H9 (cell line): ENCODE results near the gene MED27. TPM values are rescaled to one million over a fixed set of nuclear protein-coding genes. Genes with fewer than 3 reads are reported as not detected.

Experiments used
- DNase-seq: peaks from one replicate; pipeline ENCODE4 v3.0.0-alpha.2; 2017
- H2AFZ ChIP-seq: one replicate; pipeline ENCODE4 v1.6.1; 2013; ENCODE audit warnings: mild to moderate bottlenecking, low read length, control low read depth, moderate library complexity
- H2AK5ac ChIP-seq: 2 replicates; pipeline ENCODE4 v1.6.1; 2013; ENCODE audit warnings: low read length, control low read depth, mixed read lengths; ENCODE audit not compliant: insufficient read length
- H2BK120ac ChIP-seq: one replicate; pipeline ENCODE4 v1.6.1; 2013; ENCODE audit warnings: low read depth, mild to moderate bottlenecking, low read length, control low read depth, inconsistent platforms; ENCODE audit not compliant: poor library complexity, severe bottlenecking
- H2BK12ac ChIP-seq: 2 replicates; pipeline ENCODE4 v1.6.1; 2013; ENCODE audit warnings: low read length, control low read depth, mixed read lengths, low read depth; ENCODE audit not compliant: insufficient read length
- H2BK15ac ChIP-seq: 2 replicates; pipeline ENCODE4 v1.6.1; 2013; ENCODE audit warnings: low read depth, low read length, control low read depth
- H2BK20ac ChIP-seq: one replicate; pipeline ENCODE4 v1.6.1; 2013; ENCODE audit warnings: low read depth, mild to moderate bottlenecking, low read length, control low read depth, inconsistent platforms; ENCODE audit not compliant: poor library complexity, severe bottlenecking
- H2BK5ac ChIP-seq: 2 replicates; pipeline ENCODE4 v1.6.1; 2013; ENCODE audit warnings: low read length, control low read depth, mixed read lengths; ENCODE audit not compliant: insufficient read length
- H3K14ac ChIP-seq: 2 replicates; pipeline ENCODE4 v1.6.1; 2013; ENCODE audit warnings: low read length, control low read depth; ENCODE audit not compliant: insufficient read depth
- H3K18ac ChIP-seq: 2 replicates; pipeline ENCODE4 v1.6.1; 2013; ENCODE audit warnings: low read depth, mild to moderate bottlenecking, mixed read lengths, low read length, control low read depth; ENCODE audit not compliant: insufficient read length
- H3K23ac ChIP-seq: 2 replicates; pipeline ENCODE4 v1.6.1; 2013; ENCODE audit warnings: low read length, control low read depth, mixed read lengths, low read depth; ENCODE audit not compliant: insufficient read length
- H3K23me2 ChIP-seq: 2 replicates; pipeline ENCODE4 v1.6.1; 2013; ENCODE audit warnings: low read depth, mild to moderate bottlenecking, mixed read lengths, low read length, control low read depth; ENCODE audit not compliant: insufficient read length, poor library complexity, severe bottlenecking
- H3K27ac ChIP-seq: 2 replicates; pipeline ENCODE4 v1.5.1; 2013; ENCODE audit warnings: low read length, control low read depth, mixed read lengths, low read depth; ENCODE audit not compliant: insufficient read length
- H3K27me3 ChIP-seq: 2 replicates; pipeline ENCODE4 v1.6.1; 2013; ENCODE audit warnings: low read length, control low read depth, inconsistent platforms; ENCODE audit not compliant: insufficient read depth
- H3K4ac ChIP-seq: 2 replicates; pipeline ENCODE4 v1.6.1; 2013; ENCODE audit warnings: low read depth, mild to moderate bottlenecking, control low read depth, inconsistent platforms, low read length, moderate library complexity
- H3K4me1 ChIP-seq: 2 replicates; pipeline ENCODE4 v1.6.1; 2013; ENCODE audit warnings: low read length, control low read depth, inconsistent platforms; ENCODE audit not compliant: insufficient read depth
- H3K4me2 ChIP-seq: 2 replicates; pipeline ENCODE4 v1.6.1; 2013; ENCODE audit warnings: low read length, control low read depth, mixed read lengths; ENCODE audit not compliant: insufficient read length, insufficient read depth
- H3K56ac ChIP-seq: 2 replicates; pipeline ENCODE4 v1.6.1; 2013; ENCODE audit warnings: low read depth, mild to moderate bottlenecking, mixed read lengths, low read length, control low read depth; ENCODE audit not compliant: insufficient read length
- H3K79me1 ChIP-seq: 2 replicates; pipeline ENCODE4 v1.6.1; 2013; ENCODE audit warnings: low read depth, mild to moderate bottlenecking, moderate library complexity, low read length, control low read depth, inconsistent platforms; ENCODE audit not compliant: insufficient read depth, poor library complexity, severe bottlenecking
- H3K79me2 ChIP-seq: 2 replicates; pipeline ENCODE4 v1.6.1; 2013; ENCODE audit warnings: low read length, control low read depth, inconsistent platforms; ENCODE audit not compliant: insufficient read depth
- H3K9ac ChIP-seq: 2 replicates; pipeline ENCODE4 v1.6.1; 2013; ENCODE audit warnings: low read length, control low read depth, mixed read lengths; ENCODE audit not compliant: insufficient read length; ENCODE audit errors: extremely low read depth
- H3K9me3 ChIP-seq: one replicate; pipeline ENCODE4 v1.6.1; 2013; ENCODE audit warnings: low read depth, low read length, inconsistent platforms; ENCODE audit not compliant: control insufficient read depth
- H3T11ph ChIP-seq: one replicate; pipeline ENCODE4 v1.6.1; 2013; ENCODE audit warnings: mild to moderate bottlenecking, low read length, control low read depth, inconsistent platforms
- H4K20me1 ChIP-seq: one replicate; pipeline ENCODE4 v1.6.1; 2013; ENCODE audit not compliant: control insufficient read depth, insufficient read length, insufficient read depth
- H4K5ac ChIP-seq: 2 replicates; pipeline ENCODE4 v1.6.1; 2013; ENCODE audit warnings: low read depth, mild to moderate bottlenecking, mixed read lengths, low read length, control low read depth; ENCODE audit not compliant: insufficient read length
- H4K8ac ChIP-seq: replicated peaks from 2 replicates; pipeline ENCODE4 v1.6.1; 2013; ENCODE audit warnings: low read length, control low read depth, mixed read lengths, low read depth; ENCODE audit not compliant: insufficient read length
- H4K91ac ChIP-seq: 2 replicates; pipeline ENCODE4 v1.6.1; 2013; ENCODE audit warnings: low read depth, mild to moderate bottlenecking, moderate library complexity, mixed read lengths, low read length, control low read depth; ENCODE audit not compliant: insufficient read length
- H3K27ac Mint-ChIP-seq, 3 experiments: 2 replicates in 2 of 3; 3 replicates in 1 of 3; pipeline ENCODE4 v1.8.0; 2020 to 2021; ENCODE audit warnings: mixed read lengths in 3 of 3, mild to moderate bottlenecking in 1 of 3, moderate library complexity in 1 of 3
- H3K27me3 Mint-ChIP-seq: 2 replicates; pipeline ENCODE4 v1.8.0; 2021; ENCODE audit warnings: low read depth, mild to moderate bottlenecking, moderate library complexity, mixed read lengths
- H3K36me3 Mint-ChIP-seq, 3 experiments: 2 replicates in 2 of 3; 3 replicates in 1 of 3; pipeline ENCODE4 v1.8.0; 2020 to 2021; ENCODE audit warnings: low read depth in 3 of 3, mixed read lengths in 3 of 3; ENCODE audit not compliant: insufficient read depth in 1 of 3
- H3K4me1 Mint-ChIP-seq, 2 experiments: 2 replicates each; pipeline ENCODE4 v1.8.0; 2020; ENCODE audit warnings: mixed read lengths in 2 of 2
- H3K4me3 Mint-ChIP-seq, 2 experiments: 2 replicates in 1 of 2; 3 replicates in 1 of 2; pipeline ENCODE4 v1.8.0; 2020 to 2021; ENCODE audit warnings: mild to moderate bottlenecking in 2 of 2, mixed read lengths in 2 of 2, moderate library complexity in 1 of 2
- H3K9me3 Mint-ChIP-seq, 2 experiments: 2 replicates in 1 of 2; 3 replicates in 1 of 2; pipeline ENCODE4 v1.8.0; 2020; ENCODE audit warnings: mild to moderate bottlenecking in 2 of 2, mixed read lengths in 2 of 2, moderate library complexity in 1 of 2
- WGBS: extraction: QIAGEN DNeasy Blood & Tissue Kit; methylation state at CpG from one replicate; pipeline ENCODE4 v1.1.7; 2013; ENCODE audit warnings: missing lambda C conversion rate, low lambda C conversion rate, mixed read lengths; ENCODE audit not compliant: insufficient read length; ENCODE audit errors: extremely low coverage; 5-methylcytosine and 5-hydroxymethylcytosine counted together
- total RNA-seq: library from RNA; stranded (reverse); gene quantifications from 2 replicates; pipeline ENCODE4 v1.2.1, GENCODE V29; 2021
- TF ChIP-seq, protein P1 (sequence below): fragments of 200-600 bp; sonication (generic); conservative IDR thresholded peaks from 3 replicates; pipeline ENCODE4 v1.8.0; 2021; ENCODE audit warnings: antibody characterized with exemption, mild to moderate bottlenecking

The MED27 gene
- total RNA-seq, 1 experiment from 2014 or later, result 33.5 TPM

DNA sequence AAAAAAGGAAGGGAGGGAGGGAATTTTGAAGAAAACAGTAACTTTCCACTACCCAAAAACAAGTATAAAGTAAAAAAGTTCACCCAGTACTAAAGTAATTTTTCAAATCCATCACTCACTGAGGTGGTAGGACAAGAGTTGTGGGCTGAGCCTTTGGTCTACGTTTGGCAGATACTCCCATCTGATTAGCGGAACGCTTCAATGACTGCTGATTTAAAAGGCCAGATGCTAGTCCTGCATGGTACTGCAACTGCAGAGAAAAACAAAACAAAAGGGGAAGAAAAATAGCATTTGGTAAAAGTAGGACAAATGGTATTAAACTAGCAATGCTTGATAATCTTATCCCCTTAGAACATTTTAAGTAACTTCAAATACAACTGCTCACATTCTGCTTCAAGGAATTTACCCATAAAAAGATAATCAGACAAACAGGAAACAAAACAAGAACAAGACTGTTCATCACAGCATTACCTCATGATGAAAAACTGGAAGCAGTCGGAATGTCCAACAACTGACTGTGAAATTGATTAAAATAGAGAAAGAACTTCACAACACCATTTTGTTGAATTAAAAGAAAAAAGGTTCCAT is 65.4 kb downstream of the MED27 start:
- no peaks in the 10 kb centered on the region for H3K27me3 Mint-ChIP-seq
- no peak overlapping the region for H2BK15ac ChIP-seq
- H2AK5ac ChIP-seq, result no peak overlapping the region
- no peaks in the 10 kb centered on the region for H3K9me3 ChIP-seq
- H3K79me1 ChIP-seq, result peaks cover 3% of the 10 kb centered on the region
- H3K23me2 ChIP-seq, result no peaks in the 10 kb centered on the region
- no peaks in the 10 kb centered on the region for H3K79me2 ChIP-seq
- H3K27me3 ChIP-seq, result no peaks in the 10 kb centered on the region
- no peak overlapping the region for H2BK5ac ChIP-seq
- H3K18ac ChIP-seq, result no peak overlapping the region
- H3K27ac ChIP-seq, result no peak overlapping the region
- no peaks in the 10 kb centered on the region for H4K20me1 ChIP-seq
- H2AFZ ChIP-seq, result no peak overlapping the region
- no peak overlapping the region for H4K5ac ChIP-seq
- H3T11ph ChIP-seq, result no peak overlapping the region
- no peak overlapping the region for H2BK12ac ChIP-seq
- no peak overlapping the region for H3K4me2 ChIP-seq
- H3K14ac ChIP-seq, result no peak overlapping the region
- H3K27ac Mint-ChIP-seq, result no peak overlapping the region
- H3K9me3 Mint-ChIP-seq, result no peaks in the 10 kb centered on the region
- no peak overlapping the region for H3K9ac ChIP-seq
- H2BK20ac ChIP-seq, result no peak overlapping the region
- H3K4me1 Mint-ChIP-seq, result peaks cover 11 to 22% of the 10 kb centered on the region in 2 experiments; a peak in 3 of 4 replicates
- H2BK120ac ChIP-seq, result no peak overlapping the region
- peaks cover 5 to 9% (median 7%) of the 10 kb centered on the region in 3 experiments; a peak in 4 of 7 replicates for H3K36me3 Mint-ChIP-seq
- no peak overlapping the region for H3K56ac ChIP-seq
- H3K4me1 ChIP-seq, result no peaks in the 10 kb centered on the region
- no peak overlapping the region for H3K4me3 Mint-ChIP-seq
- no peak overlapping the region for H4K91ac ChIP-seq
- TF ChIP-seq, protein P1, sequence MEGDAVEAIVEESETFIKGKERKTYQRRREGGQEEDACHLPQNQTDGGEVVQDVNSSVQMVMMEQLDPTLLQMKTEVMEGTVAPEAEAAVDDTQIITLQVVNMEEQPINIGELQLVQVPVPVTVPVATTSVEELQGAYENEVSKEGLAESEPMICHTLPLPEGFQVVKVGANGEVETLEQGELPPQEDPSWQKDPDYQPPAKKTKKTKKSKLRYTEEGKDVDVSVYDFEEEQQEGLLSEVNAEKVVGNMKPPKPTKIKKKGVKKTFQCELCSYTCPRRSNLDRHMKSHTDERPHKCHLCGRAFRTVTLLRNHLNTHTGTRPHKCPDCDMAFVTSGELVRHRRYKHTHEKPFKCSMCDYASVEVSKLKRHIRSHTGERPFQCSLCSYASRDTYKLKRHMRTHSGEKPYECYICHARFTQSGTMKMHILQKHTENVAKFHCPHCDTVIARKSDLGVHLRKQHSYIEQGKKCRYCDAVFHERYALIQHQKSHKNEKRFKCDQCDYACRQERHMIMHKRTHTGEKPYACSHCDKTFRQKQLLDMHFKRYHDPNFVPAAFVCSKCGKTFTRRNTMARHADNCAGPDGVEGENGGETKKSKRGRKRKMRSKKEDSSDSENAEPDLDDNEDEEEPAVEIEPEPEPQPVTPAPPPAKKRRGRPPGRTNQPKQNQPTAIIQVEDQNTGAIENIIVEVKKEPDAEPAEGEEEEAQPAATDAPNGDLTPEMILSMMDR, result no peak
- no peak overlapping the region for H3K4ac ChIP-seq
- H3K23ac ChIP-seq, result no peak overlapping the region
- H4K8ac ChIP-seq, result no peak overlapping the region
- no CpG with 5 or more reads among the region's 4 CpGs for WGBS
- no peak for DNase-seq
